DOHH2 (cell line): ENCODE results near the gene NUAK2.

ENCODE experiments used
- H3F3A ChIP-seq: fragments of 200-600 bp; sonication (generic), shearing (Covaris generic); 2 replicates; pipeline ENCODE4 v1.6.0; 2016; ENCODE audit warnings: antibody characterized with exemption, mild to moderate bottlenecking; ENCODE audit not compliant: control insufficient read depth, insufficient read depth
- H3K27ac ChIP-seq: fragments of 200-600 bp; sonication (generic); 2 replicates; pipeline ENCODE4 v1.5.1; 2014; ENCODE audit warnings: low read depth, mild to moderate bottlenecking, low read length, moderate library complexity
- H3K27me3 ChIP-seq: fragments of 200-600 bp; sonication (generic); 2 replicates; pipeline ENCODE4 v1.6.1; 2014; ENCODE audit warnings: mild to moderate bottlenecking, low read length, mixed read lengths; ENCODE audit not compliant: control insufficient read depth
- H3K36me3 ChIP-seq: fragments of 200-600 bp; sonication (generic); 2 replicates; pipeline ENCODE4 v1.6.1; 2014; ENCODE audit warnings: mild to moderate bottlenecking, low read length, moderate library complexity, mixed read lengths; ENCODE audit not compliant: control insufficient read depth
- H3K4me1 ChIP-seq: fragments of 200-600 bp; sonication (generic); 2 replicates; pipeline ENCODE4 v1.6.1; 2014; ENCODE audit warnings: mild to moderate bottlenecking, low read length, mixed read lengths; ENCODE audit not compliant: control insufficient read depth
- H3K4me2 ChIP-seq: fragments of 200-600 bp; sonication (generic); 2 replicates; pipeline ENCODE4 v1.6.0; 2014; ENCODE audit warnings: mild to moderate bottlenecking, low read length, moderate library complexity
- H3K4me3 ChIP-seq: fragments of 200-600 bp; sonication (generic); 2 replicates; pipeline ENCODE4 v1.5.1; 2014; ENCODE audit warnings: mild to moderate bottlenecking, low read length, mixed read lengths
- H3K79me2 ChIP-seq: fragments of 200-600 bp; sonication (generic); 2 replicates; pipeline ENCODE4 v1.6.1; 2014; ENCODE audit warnings: mild to moderate bottlenecking, low read length, mixed read lengths; ENCODE audit not compliant: control insufficient read depth
- H3K9me2 ChIP-seq: fragments of 200-600 bp; sonication (generic); replicated peaks from 2 replicates; pipeline ENCODE4 v1.6.1; 2014; ENCODE audit warnings: mild to moderate bottlenecking, low read length, mixed read lengths; ENCODE audit not compliant: control insufficient read depth
- H3K9me3 ChIP-seq: fragments of 200-600 bp; sonication (generic); 2 replicates; pipeline ENCODE4 v1.6.1; 2014; ENCODE audit warnings: antibody characterized with exemption, low read length, mixed read lengths; ENCODE audit not compliant: control insufficient read depth, insufficient read depth
- H4K20me1 ChIP-seq: fragments of 200-600 bp; sonication (generic); 2 replicates; pipeline ENCODE4 v1.6.0; 2014; ENCODE audit warnings: low read depth, mild to moderate bottlenecking, antibody characterized with exemption, low read length, moderate library complexity; ENCODE audit not compliant: control insufficient read depth, insufficient read depth
- EZH2phosphoT487 ChIP-seq: fragments of 200-600 bp; sonication (generic); IDR thresholded peaks from 2 replicates; pipeline ENCODE4 v1.6.1; 2017; ENCODE audit warnings: borderline replicate concordance, mild to moderate bottlenecking, antibody characterized with exemption, low read length, moderate library complexity, mixed read lengths
- TF ChIP-seq, protein P1 (sequence below): fragments of 200-600 bp; sonication (generic); IDR thresholded peaks from one replicate; pipeline ENCODE4 v1.5.1; 2014; ENCODE audit warnings: antibody characterized with exemption, mild to moderate bottlenecking, low read depth, low read length; ENCODE audit not compliant: poor library complexity, severe bottlenecking

NUAK2 gene

DNA sequence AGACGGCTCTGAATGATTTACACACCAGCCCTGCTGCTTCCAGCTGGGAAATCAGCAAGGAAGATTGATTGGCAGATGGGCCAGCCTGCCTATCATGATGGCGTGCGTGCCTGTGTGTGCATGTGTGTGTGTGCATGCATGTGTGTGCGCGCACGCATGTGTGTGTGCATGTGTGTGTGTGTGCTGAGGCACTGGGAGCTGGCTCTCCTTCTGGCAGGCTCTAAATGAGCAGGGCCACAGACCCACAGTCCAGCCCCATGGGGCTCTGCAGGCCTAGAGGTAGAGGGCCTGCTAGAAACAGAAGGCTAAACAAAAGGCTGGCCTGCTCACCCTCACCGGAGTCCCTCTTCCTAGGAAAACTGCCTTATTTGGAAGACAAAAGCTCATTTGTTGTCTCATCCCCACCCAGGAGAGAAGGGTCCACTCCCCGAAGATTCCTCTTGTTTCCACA, 29.2 kb upstream of the NUAK2 start:
- Histone ChIP-seq H3K27me3 (peaks cover 16% of the 10 kb centered on the region), H3K9me3 (no peaks in the 10 kb centered on the region), H3K27ac (no peak overlapping the region), H4K20me1 (no peaks in the 10 kb centered on the region), H3K4me1 (peaks cover 14% of the 10 kb centered on the region), H3K36me3 (no peaks in the 10 kb centered on the region), H3K4me3 (no peak overlapping the region), H3K4me2 (no peak overlapping the region), H3K79me2 (no peaks in the 10 kb centered on the region), H3K9me2 (no peaks in the 10 kb centered on the region), H3F3A (no peaks in the 10 kb centered on the region)
- no peak for TF ChIP-seq EZH2phosphoT487
- TF ChIP-seq, protein P1, sequence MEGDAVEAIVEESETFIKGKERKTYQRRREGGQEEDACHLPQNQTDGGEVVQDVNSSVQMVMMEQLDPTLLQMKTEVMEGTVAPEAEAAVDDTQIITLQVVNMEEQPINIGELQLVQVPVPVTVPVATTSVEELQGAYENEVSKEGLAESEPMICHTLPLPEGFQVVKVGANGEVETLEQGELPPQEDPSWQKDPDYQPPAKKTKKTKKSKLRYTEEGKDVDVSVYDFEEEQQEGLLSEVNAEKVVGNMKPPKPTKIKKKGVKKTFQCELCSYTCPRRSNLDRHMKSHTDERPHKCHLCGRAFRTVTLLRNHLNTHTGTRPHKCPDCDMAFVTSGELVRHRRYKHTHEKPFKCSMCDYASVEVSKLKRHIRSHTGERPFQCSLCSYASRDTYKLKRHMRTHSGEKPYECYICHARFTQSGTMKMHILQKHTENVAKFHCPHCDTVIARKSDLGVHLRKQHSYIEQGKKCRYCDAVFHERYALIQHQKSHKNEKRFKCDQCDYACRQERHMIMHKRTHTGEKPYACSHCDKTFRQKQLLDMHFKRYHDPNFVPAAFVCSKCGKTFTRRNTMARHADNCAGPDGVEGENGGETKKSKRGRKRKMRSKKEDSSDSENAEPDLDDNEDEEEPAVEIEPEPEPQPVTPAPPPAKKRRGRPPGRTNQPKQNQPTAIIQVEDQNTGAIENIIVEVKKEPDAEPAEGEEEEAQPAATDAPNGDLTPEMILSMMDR: no peak

DNA sequence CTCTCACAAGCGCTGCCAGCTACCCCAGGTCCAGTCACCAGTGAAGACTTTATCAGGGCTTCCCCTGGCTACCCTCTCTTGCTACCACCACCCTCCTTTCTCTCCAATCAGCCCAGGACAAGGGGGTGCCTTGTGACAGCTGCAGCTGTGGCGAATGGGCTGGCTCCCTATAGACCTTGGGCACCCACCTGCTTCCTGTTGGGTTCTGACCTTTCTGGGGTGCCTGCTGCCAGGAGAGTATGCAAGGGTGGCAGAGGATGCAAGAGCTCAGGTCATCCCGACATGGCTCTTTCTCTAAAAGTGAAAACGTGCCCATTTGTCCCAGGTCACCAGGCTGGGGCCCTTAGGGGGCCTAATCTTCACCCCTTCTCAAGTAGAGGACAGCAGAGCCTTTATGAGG, 28.6 kb upstream of the NUAK2 start:
- H4K20me1 ChIP-seq: no peaks in the 10 kb centered on the region
- peaks cover 16% of the 10 kb centered on the region for H3K27me3 ChIP-seq
- H3F3A ChIP-seq: no peaks in the 10 kb centered on the region
- TF ChIP-seq, protein P1: no peak
- TF ChIP-seq EZH2phosphoT487: no peak
- peaks cover 14% of the 10 kb centered on the region for H3K4me1 ChIP-seq
- no peaks in the 10 kb centered on the region for H3K36me3 ChIP-seq
- no peaks in the 10 kb centered on the region for H3K9me2 ChIP-seq
- no peak overlapping the region for H3K4me3 ChIP-seq
- no peaks in the 10 kb centered on the region for H3K9me3 ChIP-seq
- no peaks in the 10 kb centered on the region for H3K79me2 ChIP-seq
- H3K4me2 ChIP-seq: no peak overlapping the region
- no peak overlapping the region for H3K27ac ChIP-seq

DNA sequence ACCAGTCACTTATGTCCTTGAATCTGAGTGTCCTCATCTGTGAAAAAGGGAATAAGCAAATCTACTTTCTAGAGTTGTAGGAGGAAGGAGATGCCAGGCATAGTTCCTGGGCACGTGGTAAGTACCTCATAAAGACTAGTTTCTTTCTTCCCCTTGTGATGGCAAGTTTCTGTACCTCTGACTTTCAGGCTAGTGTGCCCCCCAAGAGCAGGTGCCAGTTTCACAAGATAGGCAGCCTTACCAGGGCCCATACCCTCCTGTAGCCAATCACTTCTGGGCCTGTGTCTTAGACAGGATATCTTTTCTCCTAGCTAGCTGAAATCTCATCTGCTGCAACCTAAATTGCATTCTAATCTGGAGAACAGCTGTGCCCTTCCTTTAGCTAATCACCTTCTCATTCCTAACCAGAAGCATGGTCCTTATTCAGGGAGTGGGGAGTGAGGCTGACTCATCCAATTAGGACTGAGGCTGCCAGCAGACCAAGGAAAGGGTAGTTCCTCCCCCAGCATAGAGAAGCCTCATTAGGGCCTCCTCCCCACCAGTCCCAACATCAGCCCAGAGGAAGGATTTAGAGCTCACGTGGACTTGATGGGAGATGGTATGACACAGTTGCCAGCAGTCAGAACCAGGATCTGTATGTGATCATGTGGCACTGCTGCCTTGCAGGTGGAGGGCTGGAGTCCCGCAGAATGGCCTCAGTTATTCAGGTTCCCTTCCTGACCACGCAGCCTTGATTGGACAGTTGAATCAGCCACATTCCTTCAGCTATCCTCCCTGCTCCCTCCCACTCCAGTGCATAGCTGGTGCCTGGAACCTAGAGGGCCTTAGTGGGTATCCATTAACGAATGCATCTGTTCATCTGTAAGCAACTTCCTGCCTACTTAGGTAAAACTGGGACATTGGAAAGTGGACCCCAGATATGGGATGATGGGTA, 27.3 kb upstream of the NUAK2 start:
- Histone ChIP-seq H3K27me3 (peaks cover 25% of the 10 kb centered on the region), H3K4me2 (no peak overlapping the region), H4K20me1 (no peaks in the 10 kb centered on the region), H3F3A (no peaks in the 10 kb centered on the region), H3K79me2 (no peaks in the 10 kb centered on the region), H3K36me3 (no peaks in the 10 kb centered on the region), H3K9me3 (no peaks in the 10 kb centered on the region), H3K4me3 (no peak overlapping the region), H3K4me1 (peaks cover 14% of the 10 kb centered on the region), H3K27ac (no peak overlapping the region), H3K9me2 (no peaks in the 10 kb centered on the region)
- TF ChIP-seq, protein P1: no peak
- no peak for TF ChIP-seq EZH2phosphoT487
